Fibroblast of skin of scalp (primary cell): ENCODE measurements around the gene PRKRIP1. TPM values are rescaled to one million over a fixed set of nuclear protein-coding genes. Genes with fewer than 3 reads are reported as not detected.
"Not testable (repeated sequence)": the region's sequence is repeated elsewhere in the genome, so short reads cannot be mapped to it uniquely, and the experiment has no call there.

Experiments used
- DNase-seq: peaks from one replicate; pipeline ENCODE4 v3.0.0-alpha.2; 2013
- polyA plus RNA-seq, 2 experiments: library from polyadenylated mRNA; unstranded; fragments of 120-200 nt; gene quantifications; one replicate each; pipeline ENCODE4 v1.2.1, GENCODE V29; 2013; ENCODE audit not compliant: insufficient read length in 2 of 2

The PRKRIP1 gene
- 20.6 TPM for polyA plus RNA-seq (2013, experiment 1 of 2; ENCODE audit: insufficient read length)
- 20.6 TPM for polyA plus RNA-seq (2013, experiment 2 of 2; ENCODE audit: insufficient read length)

DNA sequence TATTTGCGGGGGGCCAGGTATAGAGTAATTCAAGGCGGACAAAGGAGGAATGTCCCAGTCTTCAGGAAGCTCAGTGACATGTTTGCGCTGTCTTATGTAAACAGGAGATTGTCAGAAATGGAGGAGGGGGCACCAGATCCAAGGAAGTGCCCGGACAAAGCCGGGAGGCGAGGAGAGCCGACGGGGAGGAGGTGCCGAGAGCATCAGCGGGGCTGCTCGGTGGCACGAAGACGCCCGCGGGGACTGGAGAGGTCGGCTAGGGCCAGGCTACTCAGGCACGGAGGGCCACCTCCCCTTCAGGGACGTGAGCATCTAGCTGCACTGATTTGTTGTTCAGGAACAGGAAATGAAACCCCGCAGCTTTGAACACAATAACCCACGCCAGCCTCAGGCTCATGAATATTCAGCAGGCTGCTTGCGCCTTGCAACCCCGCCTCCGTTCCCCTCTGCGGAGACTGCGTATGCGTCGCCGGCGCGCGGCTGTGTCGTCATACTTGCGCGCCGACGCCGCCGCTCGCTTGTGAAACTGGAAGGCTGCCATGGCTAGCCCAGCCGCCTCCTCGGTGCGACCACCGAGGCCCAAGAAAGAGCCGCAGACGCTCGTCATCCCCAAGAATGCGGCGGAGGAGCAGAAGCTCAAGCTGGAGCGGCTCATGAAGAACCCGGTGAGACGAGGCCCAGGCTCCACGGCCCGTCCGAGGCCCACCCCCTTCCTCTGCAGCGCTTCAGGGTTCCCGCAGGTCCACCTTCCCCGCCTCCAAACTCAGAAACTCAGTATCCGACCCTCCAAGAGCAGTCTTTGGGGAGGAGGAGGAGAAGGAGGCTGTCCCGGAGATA lies at the start of gene PRKRIP1:
TSS of gene PRKRIP1 (plus strand) at position 491 of the 837 bp plus-strand sequence. CDS start at position 540, 49 bp downstream.
- DNase-seq, result peak; percentile 91

GRCh38 chr7:102346983-102347382 lies 49.2 kb upstream of the PRKRIP1 start:
- DNase-seq, result not testable (repeated sequence)

DNA sequence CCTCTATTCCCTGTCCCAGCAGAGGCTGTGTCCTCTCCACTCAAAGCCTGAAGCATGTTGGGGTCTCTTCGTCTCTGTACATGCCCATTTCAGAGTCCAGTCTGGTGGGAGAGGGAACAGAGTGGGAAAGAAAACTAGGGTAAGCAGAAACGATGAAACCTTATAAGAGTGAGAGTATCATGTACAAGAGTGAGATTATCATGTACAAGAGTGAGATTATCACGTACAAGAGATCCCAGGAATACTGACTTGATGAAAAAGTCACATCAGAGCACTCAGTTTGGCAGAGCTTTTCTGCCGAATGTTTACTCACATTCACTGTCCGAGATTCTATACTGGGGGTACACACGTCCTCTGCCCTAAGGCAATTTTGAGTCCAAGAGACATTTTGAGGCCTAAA lies 39.8 kb upstream of the PRKRIP1 start, which contains the start of gene SPDYE6:
TSS of gene SPDYE6 (minus strand) at position 101 of the 400 bp plus-strand sequence. CDS start 421 bp downstream, outside the sequence.
- DNase-seq, result not testable (repeated sequence)

DNA sequence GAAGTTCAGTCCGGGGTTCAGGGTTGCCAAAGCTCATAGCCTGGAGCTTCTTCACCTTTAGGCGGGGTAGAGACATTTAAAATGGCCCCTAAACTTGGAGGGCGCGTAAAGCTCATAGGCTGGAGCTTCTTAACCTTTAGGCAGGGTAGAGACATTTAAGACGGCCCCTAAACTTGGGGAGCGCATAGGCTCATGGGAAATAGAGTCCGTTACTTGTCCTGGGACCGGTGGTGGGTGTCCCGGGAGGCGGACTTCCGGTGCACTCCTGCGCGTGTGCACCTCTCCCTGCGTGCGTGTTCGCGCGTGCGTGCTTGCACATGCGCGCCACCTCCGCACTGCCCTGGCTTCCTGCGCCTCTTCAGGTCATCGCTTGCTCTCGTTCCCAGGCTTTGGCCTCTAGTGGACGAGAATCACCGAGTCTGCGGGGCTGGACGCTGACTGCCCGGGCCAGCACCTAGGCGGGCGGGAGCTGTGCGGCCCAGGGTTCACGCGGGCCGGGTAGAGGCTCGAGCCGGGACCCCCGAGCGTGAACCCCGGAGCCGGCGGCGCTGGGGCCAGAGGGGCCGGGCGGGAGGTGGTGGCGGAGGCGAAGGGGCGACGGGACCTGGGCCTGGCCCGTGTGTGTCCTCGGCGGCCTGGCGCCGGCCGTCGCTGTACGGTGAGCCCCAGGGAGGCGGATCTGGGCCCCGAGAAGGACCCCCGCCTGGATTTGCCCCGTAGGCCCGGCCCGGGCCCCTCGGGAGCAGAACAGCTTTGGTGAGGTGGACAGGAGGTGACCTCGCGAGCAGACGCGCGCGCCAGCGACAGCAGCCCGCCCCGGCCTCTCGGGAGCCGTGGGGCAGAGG lies 32.4 kb upstream of the PRKRIP1 start:
- peak; percentile 99 for DNase-seq

DNA sequence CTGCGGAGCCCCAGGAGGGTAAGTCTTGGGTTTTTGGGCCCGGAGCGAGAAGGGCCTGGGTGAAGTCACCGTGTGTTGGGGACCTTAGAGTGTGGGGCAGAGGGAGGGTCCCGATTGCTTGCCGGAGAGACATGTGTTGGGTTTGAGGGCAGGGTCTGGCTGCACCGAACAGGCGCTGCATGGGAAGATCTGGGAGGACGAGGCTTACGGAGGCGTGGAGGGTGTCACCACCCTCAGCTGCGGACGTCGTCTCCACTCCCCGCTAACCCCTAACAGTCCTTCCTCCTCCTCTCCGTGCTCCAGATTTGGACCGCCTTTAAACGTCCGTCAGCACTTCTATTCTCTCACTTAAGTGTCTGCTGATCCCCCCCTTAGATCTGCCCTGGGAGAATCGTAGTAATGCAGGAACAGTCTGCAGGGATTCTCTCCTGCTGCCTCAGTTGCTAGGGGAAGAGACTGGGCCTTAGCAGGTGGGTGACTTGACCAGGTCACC lies 31.7 kb upstream of the PRKRIP1 start:
- not testable (repeated sequence) for DNase-seq

- DNase-seq, result not testable (repeated sequence)
Observed at GRCh38 chr7:102365390-102365789, 30.8 kb upstream of the PRKRIP1 start.

GRCh38 chr7:102370038-102370437 lies 26.1 kb upstream of the PRKRIP1 start:
- DNase-seq, result not testable (repeated sequence)

GRCh38 chr7:102372796-102373195 lies 23.4 kb upstream of the PRKRIP1 start:
- DNase-seq, result not testable (repeated sequence)

DNA sequence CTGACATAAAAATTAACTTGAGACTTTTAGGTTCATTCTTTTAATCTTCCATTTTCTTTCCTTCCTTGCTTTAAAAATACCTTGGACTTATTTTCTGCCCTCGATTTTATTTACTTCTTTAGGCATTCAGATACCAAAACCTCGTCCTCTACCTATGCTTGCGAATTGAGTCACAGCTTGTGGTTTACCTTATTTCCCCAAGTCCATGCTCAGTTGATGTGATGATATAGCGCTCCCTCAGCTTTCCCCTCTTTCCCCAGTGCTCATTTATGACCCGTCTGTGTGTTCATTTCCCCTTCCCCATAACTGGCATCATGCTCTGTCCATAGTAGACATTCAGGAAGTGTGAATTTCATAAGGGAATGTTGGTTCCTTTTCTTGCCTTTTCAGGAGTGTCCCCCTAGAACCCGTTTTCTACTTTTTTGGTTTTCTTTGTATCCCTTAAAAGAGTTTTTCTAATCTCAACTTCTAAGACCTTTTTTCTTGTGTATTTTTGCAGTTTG lies 19.1 kb upstream of the PRKRIP1 start:
- DNase-seq, result no peak

DNA sequence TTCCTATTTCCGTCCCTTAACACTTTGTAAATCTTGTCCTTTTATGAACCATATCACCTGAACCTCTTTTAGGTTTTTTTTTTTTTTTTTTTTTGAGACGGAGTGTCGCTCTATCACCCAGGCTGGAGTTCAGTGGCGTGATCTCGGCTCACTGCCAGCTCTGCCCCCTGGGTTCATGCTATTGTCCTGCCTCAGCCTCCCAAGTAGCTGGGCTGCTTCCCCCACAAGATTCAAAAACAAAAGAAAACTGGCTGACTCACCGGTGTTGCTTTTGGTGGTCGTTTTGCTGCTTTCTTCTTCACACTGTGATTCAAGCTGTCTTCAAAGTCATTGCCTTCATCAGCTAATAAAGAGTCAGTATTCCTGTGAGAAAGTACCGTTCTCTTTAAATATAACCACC lies 15.3 kb upstream of the PRKRIP1 start:
- not testable (repeated sequence) for DNase-seq

GRCh38 chr7:102381696-102382425 lies 14.3 kb upstream of the PRKRIP1 start:
- DNase-seq, result not testable (repeated sequence)

- no peak for DNase-seq
Observed at GRCh38 chr7:102387064-102387463, 9.1 kb upstream of the PRKRIP1 start.

GRCh38 chr7:102389810-102390209 lies 6.4 kb upstream of the PRKRIP1 start:
- DNase-seq, result no peak

DNA sequence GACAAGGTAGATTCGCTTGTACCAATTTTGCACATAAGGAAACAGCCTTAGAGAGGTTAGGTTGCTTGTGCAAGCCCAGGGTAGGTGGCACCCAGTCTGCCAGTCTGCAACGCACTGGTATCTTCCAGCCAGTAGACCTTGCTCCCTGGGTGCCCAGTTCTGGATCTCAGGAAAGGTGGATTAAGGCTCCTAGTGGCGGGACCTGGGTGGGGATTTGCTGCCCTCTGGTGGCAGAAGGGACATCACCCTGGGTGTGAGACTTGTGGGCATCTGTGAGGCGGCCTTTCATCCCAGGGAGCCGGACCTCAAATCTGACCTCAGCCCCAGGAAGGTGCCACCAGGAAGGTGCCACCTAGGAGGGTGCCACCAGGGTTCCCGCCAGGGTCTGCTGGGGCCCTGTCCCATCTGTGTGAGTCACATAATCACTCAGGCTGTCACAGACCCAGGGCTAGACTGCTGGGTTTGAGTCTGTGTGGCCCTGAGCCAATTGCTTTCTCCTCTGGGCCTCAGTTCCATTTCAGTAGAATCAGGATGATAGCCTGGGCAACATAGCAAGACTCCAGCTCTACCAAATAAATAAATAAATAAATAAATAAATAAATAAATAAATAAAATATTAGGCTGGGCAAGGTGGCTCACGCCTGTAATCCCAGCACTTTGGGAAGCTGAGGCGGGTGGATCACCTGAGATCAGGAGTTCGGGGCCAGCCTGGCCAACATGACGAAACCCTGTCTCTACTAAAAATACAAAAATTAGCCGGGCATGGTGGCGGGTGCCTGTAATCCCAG lies 5.3 kb upstream of the PRKRIP1 start:
- DNase-seq, result peak; percentile 69

GRCh38 chr7:102392330-102392729 lies 3.8 kb upstream of the PRKRIP1 start:
- DNase-seq, result no peak

DNA sequence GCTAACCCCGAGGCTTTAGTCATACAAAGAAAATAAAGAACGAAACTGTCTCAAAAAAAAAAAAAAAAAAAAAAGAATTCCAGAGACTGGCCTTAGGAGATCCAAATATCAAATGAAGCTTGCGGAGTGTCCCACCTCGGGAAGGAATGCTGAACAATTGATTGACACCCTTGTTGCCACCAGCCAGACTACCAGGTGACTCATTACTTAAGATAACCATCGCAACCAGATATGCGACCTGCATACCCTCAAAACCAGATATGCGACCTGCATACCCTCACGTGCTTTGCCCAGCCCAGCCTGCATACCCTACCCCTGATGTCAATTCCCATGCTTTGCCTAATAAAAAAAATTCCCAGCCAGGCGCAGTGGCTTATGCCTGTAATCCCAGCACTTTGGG lies 2.7 kb upstream of the PRKRIP1 start:
- DNase-seq, result no peak

GRCh38 chr7:102395592-102395872 lies 631 bp upstream of the PRKRIP1 start:
- DNase-seq, result no peak

DNA sequence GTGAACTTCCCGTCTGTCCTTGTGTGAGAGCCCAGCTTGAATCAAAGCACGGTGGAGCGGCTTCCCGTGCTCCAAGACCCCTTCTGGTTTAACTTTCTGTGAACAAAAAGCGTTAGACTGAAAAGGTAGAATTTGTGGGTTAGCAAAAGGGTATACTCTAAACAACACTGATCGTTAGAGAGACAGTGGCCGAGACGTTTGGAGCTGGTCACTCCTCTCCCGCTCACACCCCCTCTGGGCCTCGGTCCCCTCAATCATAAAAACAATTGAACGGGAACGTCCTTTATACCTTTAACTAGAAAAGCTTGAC lies 502 bp downstream of the PRKRIP1 start:
- no peak for DNase-seq

DNA sequence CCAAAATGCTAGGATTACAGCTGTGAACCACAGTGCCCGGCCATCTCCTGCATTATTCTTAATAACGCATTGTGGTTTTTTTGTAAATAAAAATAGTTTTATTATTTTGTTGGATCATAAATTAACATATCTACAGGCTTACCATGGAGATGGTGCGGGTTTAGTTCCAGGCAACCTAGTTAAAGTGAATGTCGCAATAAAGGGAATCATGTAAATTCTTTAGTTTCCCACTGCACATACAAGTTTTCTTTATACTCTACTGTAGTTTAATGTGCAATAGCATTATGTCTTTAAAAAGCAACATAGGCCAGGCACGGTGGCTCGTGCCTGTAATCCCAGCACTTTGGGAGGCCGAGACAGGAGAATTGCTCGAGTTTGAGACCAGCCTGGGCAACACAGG lies 2.4 kb downstream of the PRKRIP1 start:
- DNase-seq, result no peak

GRCh38 chr7:102400360-102400759 lies 4.2 kb downstream of the PRKRIP1 start:
- DNase-seq, result no peak

GRCh38 chr7:102403563-102403962 lies 7.4 kb downstream of the PRKRIP1 start:
- no peak for DNase-seq
